Stimulated activated naive CD4-positive, alpha-beta T cell (primary cell): ENCODE measurements around the gene CNTNAP2.
"Not testable (repeated sequence)": the region's sequence is repeated elsewhere in the genome, so short reads cannot be mapped to it uniquely, and the experiment has no call there.

Experiments used
- DNase-seq, 6 experiments: peaks; one replicate each; lab custom pipeline; 2025; lab: John Stamatoyannopoulos, UW

CNTNAP2 gene

GRCh38 chr7:148445260-148446044 is 2328.9 kb downstream of the CNTNAP2 start:
- DNase-seq: no peak

GRCh38 chr7:148447221-148447849 is 2330.7 kb downstream of the CNTNAP2 start:
- DNase-seq: no peak

- DNase-seq: not testable (repeated sequence)
These were observed 2334.9 kb downstream of the CNTNAP2 start for GRCh38 chr7:148451526-148451925.

- no peak for DNase-seq
These were observed 2339.8 kb downstream of the CNTNAP2 start for GRCh38 chr7:148456351-148456750.

- no peak for DNase-seq
These were observed 2340.8 kb downstream of the CNTNAP2 start for GRCh38 chr7:148457310-148457921.

- DNase-seq: no peak
These were observed 2341.7 kb downstream of the CNTNAP2 start for GRCh38 chr7:148458263-148458662.

GRCh38 chr7:148461392-148462179 is 2345.0 kb downstream of the CNTNAP2 start:
- DNase-seq: no peak

- not testable (repeated sequence) for DNase-seq
These were observed 2346.2 kb downstream of the CNTNAP2 start for GRCh38 chr7:148462774-148463173.

- DNase-seq: no peak
These were observed 2346.6 kb downstream of the CNTNAP2 start for GRCh38 chr7:148463210-148463609.

- DNase-seq: no peak
These were observed 2348.3 kb downstream of the CNTNAP2 start for GRCh38 chr7:148464947-148465346.

GRCh38 chr7:148465441-148465840 is 2348.8 kb downstream of the CNTNAP2 start:
- DNase-seq: not testable (repeated sequence)

GRCh38 chr7:148466120-148466519 is 2349.5 kb downstream of the CNTNAP2 start:
- no peak for DNase-seq

- no peak for DNase-seq
These were observed 2352.1 kb downstream of the CNTNAP2 start for GRCh38 chr7:148468700-148469098.
